ENCODE data around the gene LRRC59.

Gene LRRC59

DNA sequence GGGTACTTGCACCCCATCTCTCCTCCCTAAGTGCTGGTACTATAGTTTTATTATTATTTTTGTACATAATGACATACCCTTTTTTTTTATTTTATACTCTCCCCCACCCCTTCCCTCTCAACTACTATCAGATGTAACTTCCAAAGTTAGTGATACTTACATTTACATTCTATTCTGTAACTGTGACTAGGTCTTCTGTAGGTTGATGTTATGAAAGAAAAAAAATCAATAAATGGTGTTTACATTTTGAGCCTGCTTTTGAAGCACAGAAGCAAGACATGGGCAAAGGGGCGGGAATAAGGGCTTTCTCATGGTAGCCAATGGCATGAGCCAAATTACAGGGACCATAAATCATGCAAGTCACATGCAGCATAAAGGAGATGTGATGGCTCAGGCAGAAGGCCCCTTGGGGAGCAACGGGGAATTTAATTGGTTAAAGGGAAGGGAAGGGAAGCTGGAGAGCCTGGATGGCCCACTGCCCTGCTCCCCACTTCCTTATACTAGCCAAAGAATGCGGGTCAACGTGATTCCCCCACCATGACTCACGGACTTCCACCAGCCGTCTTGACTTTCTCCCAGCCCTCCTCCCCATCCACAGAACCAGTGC, 26.3 kb upstream of the LRRC59 start:
- Histone ChIP-seq H3K9ac (ENCODE audit: low read length) (no peak overlapping the region), H3K79me2 (ENCODE audit: low read length) (peaks cover 24% of the 10 kb centered on the region), H3K4me1 (ENCODE audit: low read length) (peaks cover 52% of the 10 kb centered on the region), H3K4me3 (ENCODE audit: low read length) (no peak overlapping the region), H3K27ac (ENCODE audit: low read length) (no peak overlapping the region), H3K36me3 (replicated peaks; ENCODE audit: low read depth, low read length) (no peaks in the 10 kb centered on the region), H3K27me3 (ENCODE audit: low read depth, low read length) (no peaks in the 10 kb centered on the region), H3K4me2 (ENCODE audit: low read length) (peak overlapping the region; percentile 98), H2AFZ (ENCODE audit: low read depth, low read length) (no peak overlapping the region), H3K9me3 (ENCODE audit: insufficient read depth, low read length) (peaks cover 4% of the 10 kb centered on the region; the same call in 1 of the 2 replicates), H4K20me1 (ENCODE audit: insufficient read depth, low read length) (no peaks in the 10 kb centered on the region)
- TF ChIP-seq, protein P1, sequence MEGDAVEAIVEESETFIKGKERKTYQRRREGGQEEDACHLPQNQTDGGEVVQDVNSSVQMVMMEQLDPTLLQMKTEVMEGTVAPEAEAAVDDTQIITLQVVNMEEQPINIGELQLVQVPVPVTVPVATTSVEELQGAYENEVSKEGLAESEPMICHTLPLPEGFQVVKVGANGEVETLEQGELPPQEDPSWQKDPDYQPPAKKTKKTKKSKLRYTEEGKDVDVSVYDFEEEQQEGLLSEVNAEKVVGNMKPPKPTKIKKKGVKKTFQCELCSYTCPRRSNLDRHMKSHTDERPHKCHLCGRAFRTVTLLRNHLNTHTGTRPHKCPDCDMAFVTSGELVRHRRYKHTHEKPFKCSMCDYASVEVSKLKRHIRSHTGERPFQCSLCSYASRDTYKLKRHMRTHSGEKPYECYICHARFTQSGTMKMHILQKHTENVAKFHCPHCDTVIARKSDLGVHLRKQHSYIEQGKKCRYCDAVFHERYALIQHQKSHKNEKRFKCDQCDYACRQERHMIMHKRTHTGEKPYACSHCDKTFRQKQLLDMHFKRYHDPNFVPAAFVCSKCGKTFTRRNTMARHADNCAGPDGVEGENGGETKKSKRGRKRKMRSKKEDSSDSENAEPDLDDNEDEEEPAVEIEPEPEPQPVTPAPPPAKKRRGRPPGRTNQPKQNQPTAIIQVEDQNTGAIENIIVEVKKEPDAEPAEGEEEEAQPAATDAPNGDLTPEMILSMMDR (IDR thresholded peaks at IDR 0.05; ENCODE audit: low read depth, low read length): no peak

DNA sequence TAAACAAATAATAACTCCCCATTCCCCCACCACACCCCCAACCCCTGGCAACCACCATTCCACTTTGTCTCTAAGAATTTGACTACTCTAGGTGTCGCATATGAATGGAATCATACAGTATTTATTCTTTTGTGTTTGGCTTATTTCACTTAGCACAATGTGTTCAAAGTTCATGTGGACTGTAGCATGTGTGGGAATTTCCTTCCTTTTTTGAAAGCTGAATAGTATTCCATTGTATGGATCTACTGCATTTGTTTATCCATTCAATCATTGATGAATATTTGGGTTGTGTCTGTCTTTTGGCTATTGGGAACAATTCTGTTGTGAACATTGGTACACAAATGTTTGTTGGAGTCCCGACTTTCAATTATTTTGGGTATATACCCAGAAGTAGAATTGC, 25.4 kb upstream of the LRRC59 start:
- no peak overlapping the region for H3K4me2 ChIP-seq (ENCODE audit: low read length)
- H3K4me3 ChIP-seq (ENCODE audit: low read length): no peak overlapping the region
- no peaks in the 10 kb centered on the region for H3K27me3 ChIP-seq (ENCODE audit: low read depth, low read length)
- no peak overlapping the region for H3K27ac ChIP-seq (ENCODE audit: low read length)
- TF ChIP-seq, protein P1 (IDR thresholded peaks at IDR 0.05; ENCODE audit: low read depth, low read length): no peak
- TF ChIP-seq EZH2phosphoT487 (IDR thresholded peaks at IDR 0.05; ENCODE audit: low read depth): no peak
- H4K20me1 ChIP-seq (ENCODE audit: insufficient read depth, low read length): no peaks in the 10 kb centered on the region
- peaks cover 19% of the 10 kb centered on the region for H3K79me2 ChIP-seq (ENCODE audit: low read length)
- no peak overlapping the region for H3K9ac ChIP-seq (ENCODE audit: low read length)
- no peak overlapping the region for H2AFZ ChIP-seq (ENCODE audit: low read depth, low read length)
- H3K9me3 ChIP-seq (ENCODE audit: insufficient read depth, low read length): peaks cover 4% of the 10 kb centered on the region; the same call in 1 of the 2 replicates
- no peaks in the 10 kb centered on the region for H3K36me3 ChIP-seq (replicated peaks; ENCODE audit: low read depth, low read length)
- H3K4me1 ChIP-seq (ENCODE audit: low read length): peaks cover 49% of the 10 kb centered on the region

DNA sequence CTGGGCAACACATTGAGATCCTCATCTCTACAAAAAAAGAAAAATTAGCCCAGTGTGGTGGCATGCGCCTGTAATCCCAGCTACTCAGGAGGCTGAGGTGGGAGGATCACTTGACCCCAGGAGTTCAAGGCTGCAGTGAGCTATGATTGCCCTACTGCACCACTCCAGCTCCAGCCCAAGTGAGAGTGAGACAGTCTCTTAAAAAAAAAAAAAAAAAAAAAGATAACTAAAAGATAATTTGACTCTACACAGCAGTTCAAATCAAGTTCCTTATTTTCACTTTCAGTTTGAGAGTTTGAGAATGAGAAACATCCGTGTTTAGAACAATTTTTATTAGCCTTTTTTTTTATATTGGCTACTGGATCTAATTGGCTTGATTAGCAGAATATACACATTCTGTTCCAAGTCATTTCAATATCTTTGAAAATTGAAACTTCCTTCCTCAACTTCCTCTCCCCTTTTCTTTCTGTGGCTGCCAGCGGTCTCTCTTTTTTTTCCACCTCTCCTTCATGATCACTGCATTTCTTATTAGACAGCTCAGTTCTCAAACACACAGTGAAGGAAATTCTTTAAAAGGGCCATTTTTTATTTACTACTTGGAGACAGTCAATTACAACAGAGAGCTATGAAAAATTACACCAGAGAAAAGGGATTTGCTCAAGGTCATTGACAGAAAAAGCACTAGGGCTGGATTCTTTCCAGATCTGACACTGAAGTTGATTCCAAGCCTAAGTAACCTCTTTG, 24.2 kb upstream of the LRRC59 start:
- Histone ChIP-seq H2AFZ (ENCODE audit: low read depth, low read length) (peak overlapping the region; percentile 84), H3K4me3 (ENCODE audit: low read length) (peak overlapping the region; percentile 67), H3K9ac (ENCODE audit: low read length) (peak overlapping the region; percentile 76)

More for the DNA sequence above, 24.2 kb upstream of the LRRC59 start:
- no peak for TF ChIP-seq EZH2phosphoT487 (IDR thresholded peaks at IDR 0.05; ENCODE audit: low read depth)
- TF ChIP-seq, protein P1 (IDR thresholded peaks at IDR 0.05; ENCODE audit: low read depth, low read length): no peak
- Histone ChIP-seq H3K4me1 (ENCODE audit: low read length) (peaks cover 50% of the 10 kb centered on the region), H3K79me2 (ENCODE audit: low read length) (peaks cover 7% of the 10 kb centered on the region), H4K20me1 (ENCODE audit: insufficient read depth, low read length) (no peaks in the 10 kb centered on the region), H3K4me2 (ENCODE audit: low read length) (peak overlapping the region; percentile 85), H3K36me3 (replicated peaks; ENCODE audit: low read depth, low read length) (no peaks in the 10 kb centered on the region), H3K27me3 (ENCODE audit: low read depth, low read length) (no peaks in the 10 kb centered on the region), H3K27ac (ENCODE audit: low read length) (peak overlapping the region; percentile 96), H3K9me3 (ENCODE audit: insufficient read depth, low read length) (peaks cover 4% of the 10 kb centered on the region; the same call in 1 of the 2 replicates)

All from OCI-LY3 (cell line).